22Rv1 (cell line): ENCODE data around the gene PNRC2.

Source experiments
- H3K27ac ChIP-seq: fragments of 450-650 bp; 2 replicates; pipeline ENCODE4 v1.5.1; 2017
- ZFX ChIP-seq: fragments of 450-650 bp; IDR thresholded peaks from 2 replicates; pipeline ENCODE4 v1.6.1; 2017; ENCODE audit warnings: antibody characterized with exemption, borderline replicate concordance
- TF ChIP-seq, protein P1 (sequence below): fragments of 450-650 bp; IDR thresholded peaks from 2 replicates; pipeline ENCODE4 v1.5.1; 2017; ENCODE audit warnings: mild to moderate bottlenecking

The PNRC2 gene

DNA sequence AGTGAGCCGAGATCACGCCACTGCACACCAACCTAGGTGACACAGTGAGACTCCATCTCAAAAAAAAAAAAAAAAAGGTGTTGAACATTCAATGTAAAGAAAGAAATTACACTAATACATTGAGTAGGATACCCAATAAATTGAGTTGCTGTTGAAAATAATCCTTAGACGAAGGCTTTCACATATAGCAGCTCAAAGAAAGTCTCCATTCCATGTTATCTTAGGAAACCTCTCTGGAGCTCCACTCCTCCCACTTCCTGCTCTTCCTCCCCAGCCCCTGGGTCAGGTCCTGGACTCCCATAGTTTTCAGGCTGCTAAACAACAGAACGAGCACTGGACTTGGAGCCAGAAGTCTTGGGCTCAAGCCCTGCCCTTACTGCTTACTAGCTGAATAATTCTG lies 30.8 kb upstream of the PNRC2 start:
- no peak overlapping the region for H3K27ac ChIP-seq
- TF ChIP-seq, protein P1, sequence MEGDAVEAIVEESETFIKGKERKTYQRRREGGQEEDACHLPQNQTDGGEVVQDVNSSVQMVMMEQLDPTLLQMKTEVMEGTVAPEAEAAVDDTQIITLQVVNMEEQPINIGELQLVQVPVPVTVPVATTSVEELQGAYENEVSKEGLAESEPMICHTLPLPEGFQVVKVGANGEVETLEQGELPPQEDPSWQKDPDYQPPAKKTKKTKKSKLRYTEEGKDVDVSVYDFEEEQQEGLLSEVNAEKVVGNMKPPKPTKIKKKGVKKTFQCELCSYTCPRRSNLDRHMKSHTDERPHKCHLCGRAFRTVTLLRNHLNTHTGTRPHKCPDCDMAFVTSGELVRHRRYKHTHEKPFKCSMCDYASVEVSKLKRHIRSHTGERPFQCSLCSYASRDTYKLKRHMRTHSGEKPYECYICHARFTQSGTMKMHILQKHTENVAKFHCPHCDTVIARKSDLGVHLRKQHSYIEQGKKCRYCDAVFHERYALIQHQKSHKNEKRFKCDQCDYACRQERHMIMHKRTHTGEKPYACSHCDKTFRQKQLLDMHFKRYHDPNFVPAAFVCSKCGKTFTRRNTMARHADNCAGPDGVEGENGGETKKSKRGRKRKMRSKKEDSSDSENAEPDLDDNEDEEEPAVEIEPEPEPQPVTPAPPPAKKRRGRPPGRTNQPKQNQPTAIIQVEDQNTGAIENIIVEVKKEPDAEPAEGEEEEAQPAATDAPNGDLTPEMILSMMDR: no peak
- TF ChIP-seq ZFX: no peak

DNA sequence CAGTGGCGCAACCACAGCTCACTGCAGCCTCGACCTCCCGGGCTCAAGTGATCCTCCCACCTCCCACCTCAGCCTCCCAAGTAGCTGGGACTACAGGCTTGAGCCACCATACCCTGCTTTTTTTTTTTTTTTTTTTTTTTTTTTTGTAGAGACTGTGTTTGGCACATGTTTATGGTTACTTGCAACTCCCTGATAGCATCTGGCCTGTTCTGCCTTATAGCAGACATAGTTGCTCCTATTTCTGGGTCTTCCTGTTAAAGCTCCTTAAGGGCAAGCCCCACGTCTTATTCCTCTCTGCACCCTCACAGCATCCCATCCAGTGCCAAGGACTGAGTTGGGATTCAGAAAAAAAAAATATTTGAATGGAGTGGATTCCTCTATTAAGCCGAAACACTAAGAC lies 29.4 kb upstream of the PNRC2 start:
- H3K27ac ChIP-seq: no peak overlapping the region
- TF ChIP-seq, protein P1: no peak
- TF ChIP-seq ZFX: no peak

DNA sequence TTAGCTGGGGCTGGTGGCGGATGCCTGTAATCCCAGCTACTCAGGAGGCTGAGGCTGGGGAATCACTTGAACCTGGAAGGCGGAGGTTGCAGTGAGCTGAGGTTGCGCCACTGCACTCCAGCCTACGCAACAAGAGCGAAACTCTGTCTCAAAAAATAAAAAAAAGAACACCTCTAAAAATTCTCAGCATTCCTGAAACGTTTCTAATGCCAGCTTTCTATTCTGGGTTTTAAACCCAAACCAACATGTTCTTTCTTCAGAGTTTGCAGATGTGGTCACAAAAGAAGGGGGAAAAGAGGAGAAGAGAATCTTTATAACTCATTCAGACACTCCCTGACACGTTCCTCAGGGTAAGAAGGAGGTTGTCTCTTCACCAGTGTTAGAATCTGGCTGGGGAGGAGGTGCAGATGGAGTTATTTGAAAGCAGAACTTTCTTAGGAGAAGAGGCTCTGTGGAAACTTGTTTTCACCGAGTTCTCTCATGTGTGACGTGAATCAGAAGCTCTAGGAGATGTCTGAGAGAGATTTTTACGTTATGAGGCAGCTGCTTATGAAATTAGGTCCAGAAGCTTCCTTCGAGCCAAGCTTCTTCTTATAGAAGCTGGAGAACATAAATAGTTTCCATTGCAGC lies 28.7 kb upstream of the PNRC2 start:
- no peak overlapping the region for H3K27ac ChIP-seq
- no peak for TF ChIP-seq ZFX
- TF ChIP-seq, protein P1: no peak

DNA sequence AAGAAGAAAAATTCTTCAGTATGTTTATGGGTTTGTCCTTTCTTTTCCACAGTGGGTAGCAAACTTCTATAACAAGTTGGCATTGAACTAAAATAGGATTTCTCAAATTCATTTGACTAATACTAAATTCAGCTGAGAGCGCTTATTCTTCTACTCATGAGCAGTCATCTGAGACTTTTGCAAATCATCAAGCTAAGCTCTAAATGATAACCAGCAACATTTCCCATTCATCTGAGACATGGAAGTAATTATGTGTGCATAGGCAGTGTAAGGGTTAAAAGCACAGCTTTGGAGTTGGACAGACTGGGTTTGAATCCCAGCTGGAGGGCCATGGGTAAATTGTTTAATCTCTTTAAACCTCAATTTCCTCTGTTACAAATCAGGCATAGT lies 28.1 kb upstream of the PNRC2 start:
- no peak overlapping the region for H3K27ac ChIP-seq

DNA sequence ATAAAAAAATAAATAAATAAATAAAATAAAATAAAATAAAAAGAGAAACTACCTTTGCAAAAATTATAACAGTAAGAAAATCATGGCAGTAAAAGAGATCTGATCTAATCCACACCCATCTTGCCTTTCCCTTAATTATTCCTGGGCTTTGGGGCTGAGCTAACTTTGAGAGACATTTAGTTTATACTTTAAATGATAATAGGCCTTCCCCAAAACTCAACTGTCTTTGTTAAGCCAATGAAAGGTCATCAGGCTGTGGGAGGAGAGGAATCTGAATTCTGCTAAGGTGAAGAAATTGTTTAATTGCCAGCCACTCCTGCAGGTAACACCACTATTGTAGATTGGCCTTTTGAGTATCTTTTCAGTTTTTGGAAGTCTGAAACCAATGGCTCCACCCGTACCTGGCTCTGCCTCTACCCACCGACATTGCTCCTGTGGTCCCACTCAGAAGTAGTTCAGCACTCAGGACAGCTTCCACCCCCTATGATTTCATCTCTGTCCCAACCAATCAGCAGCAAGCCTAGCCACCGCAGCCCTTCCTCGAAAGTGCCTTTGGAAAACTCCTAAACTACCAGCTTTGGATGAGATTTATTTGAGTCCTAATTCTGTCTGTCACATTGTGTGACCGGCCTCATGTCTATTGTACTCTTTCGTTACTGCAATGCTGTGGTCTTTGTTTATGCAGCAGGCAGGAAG lies 23.0 kb upstream of the PNRC2 start:
- H3K27ac ChIP-seq: no peak overlapping the region
- TF ChIP-seq, protein P1: no peak
- TF ChIP-seq ZFX: no peak

More for the DNA sequence above, 28.1 kb upstream of the PNRC2 start:
- TF ChIP-seq, protein P1: no peak
- TF ChIP-seq ZFX: no peak

DNA sequence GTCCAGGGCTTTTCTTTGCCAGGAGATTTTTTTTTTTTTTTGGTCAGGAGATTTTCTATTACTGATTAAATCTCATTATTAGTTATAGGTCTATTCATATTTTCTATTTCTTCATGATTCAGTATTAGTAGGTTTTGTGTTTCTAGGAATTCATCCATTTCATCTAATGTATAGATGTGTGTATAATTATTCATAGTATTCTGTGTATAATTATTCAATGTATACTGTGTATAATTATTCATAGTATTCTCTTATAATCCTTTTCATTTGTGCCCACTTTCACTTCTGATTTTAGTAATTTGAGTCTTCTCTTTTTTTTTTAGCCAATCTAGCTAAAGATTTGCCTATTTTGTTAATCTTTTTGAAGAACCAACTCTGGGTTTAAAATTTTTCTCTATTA lies 12.3 kb upstream of the PNRC2 start:
- no peak for TF ChIP-seq ZFX
- TF ChIP-seq, protein P1: no peak
- H3K27ac ChIP-seq: no peak overlapping the region

DNA sequence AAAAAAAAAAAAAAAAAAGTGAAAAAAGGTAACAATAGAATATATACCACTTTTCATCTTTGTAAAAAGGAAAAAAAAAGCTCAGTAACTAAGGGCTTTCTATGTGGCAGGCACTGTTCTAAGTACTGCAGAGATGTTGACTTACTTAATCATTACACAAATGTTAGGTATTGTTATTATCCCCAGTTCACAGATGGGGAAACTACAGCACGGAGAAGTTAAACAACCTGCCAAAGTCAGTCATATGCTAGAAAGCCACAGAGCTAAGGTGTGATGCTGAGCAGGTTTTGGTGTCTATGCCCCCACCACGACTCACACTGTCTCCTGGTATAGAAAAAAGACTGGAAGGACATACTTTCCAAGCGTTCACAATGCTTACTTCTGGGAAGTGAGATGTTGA lies 6.6 kb upstream of the PNRC2 start:
- no peak overlapping the region for H3K27ac ChIP-seq

More for the DNA sequence above, 6.6 kb upstream of the PNRC2 start:
- TF ChIP-seq ZFX: no peak
- TF ChIP-seq, protein P1: no peak
